ENCODE measurements around the gene SIDT2. TPM values are rescaled to one million over a fixed set of nuclear protein-coding genes. Genes with fewer than 3 reads are reported as not detected.

Gene SIDT2
- total and polyA plus RNA-seq, 2 of the 13 experiments (the other 11 are each of a cell fraction or from before 2014, with no cell fraction given) = 11.5 to 28.0 TPM

- TF ChIP-seq ZNF597 (CRISPR knock-in tag; IDR thresholded peaks at IDR 0.05) (no peak), THYN1 (CRISPR knock-in tag; IDR thresholded peaks at IDR 0.05; ENCODE audit: borderline replicate concordance, low read depth) (0 out of 2 replicates have a peak, but pooled peaks have one; percentile 40), ZNF816 (CRISPR knock-in tag; IDR thresholded peaks at IDR 0.05; ENCODE audit: borderline replicate concordance) (no peak), SOX6 (IDR thresholded peaks at IDR 0.05) (no peak), SOX6 (CRISPR knock-in tag; IDR thresholded peaks at IDR 0.05) (no peak), SAP130 (CRISPR knock-in tag; IDR thresholded peaks at IDR 0.05; ENCODE audit: low read depth) (peak; percentile 60), MED8 (CRISPR knock-in tag; IDR thresholded peaks at IDR 0.05; ENCODE audit: insufficient replicate concordance) (no peak), ZNF414 (CRISPR knock-in tag; IDR thresholded peaks at IDR 0.05) (no peak), ARNTL (CRISPR knock-in tag; IDR thresholded peaks at IDR 0.05) (no peak), ZNF891 (CRISPR knock-in tag; IDR thresholded peaks at IDR 0.05) (no peak), HMG20B (CRISPR knock-in tag; conservative IDR thresholded peaks at IDR 0.05) (no peak), POGK (CRISPR knock-in tag; conservative IDR thresholded peaks at IDR 0.05) (no peak), CHD2 (IDR thresholded peaks at IDR 0.05; ENCODE audit: low read depth, low read length) (peak; percentile 54; the same call in 1 of the 2 replicates), ZSCAN25 (CRISPR knock-in tag; IDR thresholded peaks at IDR 0.05) (no peak), HNF1A (IDR thresholded peaks at IDR 0.05; ENCODE audit: low read depth) (no peak), HNF1A (CRISPR knock-in tag; IDR thresholded peaks at IDR 0.05; ENCODE audit: borderline replicate concordance) (no peak), E2F2 (CRISPR knock-in tag; IDR thresholded peaks at IDR 0.05; ENCODE audit: borderline replicate concordance) (0 out of 2 replicates have a peak, but pooled peaks have one; percentile 45), KDM6A (CRISPR knock-in tag; IDR thresholded peaks at IDR 0.05; ENCODE audit: low read depth) (no peak), ZNF652 (CRISPR knock-in tag; IDR thresholded peaks at IDR 0.05; ENCODE audit: borderline replicate concordance, low read depth) (no peak), HMG20A (CRISPR knock-in tag; IDR thresholded peaks at IDR 0.05; ENCODE audit: borderline replicate concordance) (no peak)
Measured at GRCh38 chr11:117144477-117145392, 33.8 kb upstream of the SIDT2 start (continued).

Measured in HepG2 (cell line).